Colonic mucosa (tissue), 4 donors: Measurements from ENCODE around the gene SPANXC. TPM values are rescaled to one million over a fixed set of nuclear protein-coding genes. Genes with fewer than 3 reads are reported as not detected.
A peak's percentile ranks its signal among the peaks of the same experiment; 100 is the strongest.
"Not testable (repeated sequence)": the region's sequence is repeated elsewhere in the genome, so short reads cannot be mapped to it uniquely, and the experiment has no call there.

Source experiments
- DNase-seq: peaks from one replicate; pipeline ENCODE4 v3.0.0-alpha.2; 2020
- H3K27ac ChIP-seq: fragments of 200-600 bp; one replicate; pipeline ENCODE4 v1.8.0; 2021
- H3K27me3 ChIP-seq: fragments of 200-600 bp; one replicate; pipeline ENCODE4 v1.8.0; 2021
- H3K36me3 ChIP-seq: fragments of 200-600 bp; one replicate; pipeline ENCODE4 v1.8.0; 2021
- H3K4me1 ChIP-seq: fragments of 200-600 bp; one replicate; pipeline ENCODE4 v1.8.0; 2021; ENCODE audit warnings: mild to moderate bottlenecking
- H3K4me3 ChIP-seq: fragments of 200-600 bp; one replicate; pipeline ENCODE4 v1.8.0; 2021
- H3K9ac ChIP-seq, 2 donors: one replicate each; pipeline ENCODE4 v1.7.0; 2013; ENCODE audit warnings: control low read depth in 2 of 2, low read depth in 2 of 2, low read length in 2 of 2
- H3K9me3 ChIP-seq: fragments of 200-600 bp; one replicate; pipeline ENCODE4 v1.8.0; 2021
- CTCF ChIP-seq: fragments of 200-600 bp; IDR thresholded peaks from one replicate; pipeline ENCODE4 v1.8.0; 2022; ENCODE audit warnings: antibody characterized with exemption, mild to moderate bottlenecking
- intact Hi-C: fragments of 100-400 bp; cut with DNase I; formaldehyde crosslinking; loops from one replicate; pipeline ENCODE4 v1.14.1; 2022
- total RNA-seq, 2 donors: library from RNA; stranded (reverse); fragmentation: NEBNext Ultra II Directional in 1 of 2; extraction: Animal tissue kit (Norgen Biotek cat#: 25700) in 1 of 2; gene quantifications; one replicate each; pipeline ENCODE4 v1.2.1, GENCODE V29; 2021
- donor health status: healthy.
- donor health status: DM: no; HTN: no; CAD: no.
- donor health status: DM: no; HTN: no; CAD: no.

SPANXC gene, protein sequence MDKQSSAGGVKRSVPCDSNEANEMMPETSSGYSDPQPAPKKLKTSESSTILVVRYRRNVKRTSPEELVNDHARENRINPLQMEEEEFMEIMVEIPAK
- total RNA-seq, result not detected

GRCh38 chrX:141242417-141242816, at the start of gene SPANXC:
TSS of gene SPANXC (minus strand) at chrX:141242517. CDS start at chrX:141242457, 60 bp downstream.
- not testable (repeated sequence) for DNase-seq

DNA sequence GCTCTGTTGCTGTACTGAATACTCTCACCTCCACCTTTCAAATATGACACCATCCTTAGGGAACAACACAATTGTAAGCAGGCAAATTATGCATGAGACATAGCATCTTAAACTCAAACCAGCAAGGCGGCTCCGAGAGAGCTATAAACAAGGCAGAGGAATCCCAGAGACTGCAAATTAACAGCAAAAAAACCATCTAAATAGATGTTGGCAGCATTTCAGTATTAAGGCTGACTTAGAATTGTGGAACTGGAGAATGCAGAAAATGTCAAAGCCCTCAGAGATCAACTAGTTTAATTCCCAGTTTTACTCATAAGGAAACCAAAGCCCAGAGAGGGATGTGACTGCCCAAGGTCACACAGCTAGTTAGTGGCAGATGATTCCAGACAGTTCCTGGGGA, 37.2 kb upstream of the SPANXC start:
- H3K27ac ChIP-seq, result no peak overlapping the region
- no peaks in the 10 kb centered on the region for H3K4me1 ChIP-seq
- no peaks in the 10 kb centered on the region for H3K27me3 ChIP-seq
- TF ChIP-seq CTCF, result no peak
- no peak overlapping the region for H3K4me3 ChIP-seq
- no peak overlapping the region for H3K9ac ChIP-seq
- H3K36me3 ChIP-seq, result no peaks in the 10 kb centered on the region
- no peaks in the 10 kb centered on the region for H3K9me3 ChIP-seq
- no peak for DNase-seq
- intact Hi-C loops, result loop anchor here (5.0 kb wide), 1 partner anchor 362 kb away; no protein-coding TSS in a partner anchor

More at GRCh38 chrX:141242417-141242816, at the start of gene SPANXC:
- H3K9ac ChIP-seq, H3K9me3 ChIP-seq, intact Hi-C loops, H3K36me3 ChIP-seq, H3K4me3 ChIP-seq, H3K4me1 ChIP-seq, H3K27me3 ChIP-seq, H3K27ac ChIP-seq: not testable (repeated sequence)

DNA sequence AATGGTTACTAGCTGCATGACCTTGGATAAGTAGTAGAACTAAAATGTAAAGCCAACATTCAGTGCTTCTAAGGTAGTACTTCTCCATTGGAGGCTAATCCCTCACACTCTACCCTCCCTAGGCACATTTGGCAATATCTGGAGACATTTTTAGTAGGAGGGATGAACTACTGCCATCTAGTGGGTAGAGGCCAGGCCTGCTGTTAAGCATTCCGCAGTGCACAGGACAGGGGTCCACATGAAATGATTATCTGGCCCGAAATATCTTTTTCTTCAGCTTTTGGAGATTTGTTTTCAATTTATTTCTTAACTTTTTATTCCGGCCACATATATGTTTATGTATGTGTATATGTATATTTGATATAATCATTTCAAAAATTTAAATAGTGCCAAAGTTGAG, 36.0 kb upstream of the SPANXC start:
- no peak for DNase-seq
- intact Hi-C loops, result loop anchor here (5.0 kb wide), 1 partner anchor 361 kb away; no protein-coding TSS in a partner anchor
- Histone ChIP-seq H3K9me3 (no peaks in the 10 kb centered on the region), H3K36me3 (no peaks in the 10 kb centered on the region), H3K4me3 (no peak overlapping the region), H3K27ac (no peak overlapping the region), H3K4me1 (no peaks in the 10 kb centered on the region), H3K9ac (no peak overlapping the region), H3K27me3 (no peaks in the 10 kb centered on the region)
- TF ChIP-seq CTCF, result peak; percentile 23

- intact Hi-C loops, result no loop called here
- no peak for TF ChIP-seq CTCF
Observed at GRCh38 chrX:141258080-141258479, 15.8 kb upstream of the SPANXC start.

GRCh38 chrX:141221611-141222010, 20.7 kb downstream of the SPANXC start:
- Histone ChIP-seq H3K4me1 (no peaks in the 10 kb centered on the region), H3K9ac (no peak overlapping the region), H3K4me3 (no peak overlapping the region), H3K27ac (no peak overlapping the region), H3K36me3 (no peaks in the 10 kb centered on the region), H3K9me3 (no peaks in the 10 kb centered on the region), H3K27me3 (no peaks in the 10 kb centered on the region)
- DNase-seq, result no peak
- TF ChIP-seq CTCF, result no peak
- intact Hi-C loops, result no loop called here

More at GRCh38 chrX:141258080-141258479, 15.8 kb upstream of the SPANXC start:
- H3K9ac ChIP-seq, result no peak overlapping the region
- no peaks in the 10 kb centered on the region for H3K36me3 ChIP-seq
- H3K4me1 ChIP-seq, result no peaks in the 10 kb centered on the region
- H3K27ac ChIP-seq, result no peak overlapping the region
- H3K4me3 ChIP-seq, result no peak overlapping the region
- H3K9me3 ChIP-seq, result no peaks in the 10 kb centered on the region
- DNase-seq, result no peak
- H3K27me3 ChIP-seq, result no peaks in the 10 kb centered on the region

GRCh38 chrX:141220342-141221008, 21.8 kb downstream of the SPANXC start:
- Histone ChIP-seq H3K4me3 (no peak overlapping the region), H3K9ac (no peak overlapping the region), H3K36me3 (no peaks in the 10 kb centered on the region), H3K9me3 (no peaks in the 10 kb centered on the region), H3K27ac (no peak overlapping the region), H3K4me1 (no peaks in the 10 kb centered on the region), H3K27me3 (no peaks in the 10 kb centered on the region)
- no peak for DNase-seq
- intact Hi-C loops, result no loop called here
- TF ChIP-seq CTCF, result no peak
